ENCODE measurements around the gene PBX1.

GRCh38 chr1:164602480-164603093, 43.6 kb downstream of the PBX1 start:
- TF ChIP-seq POLR2AphosphoS5 (IDR thresholded peaks at IDR 0.05; ENCODE audit: insufficient read depth, low read depth, low read length) (no peak), MAX (IDR thresholded peaks at IDR 0.05; ENCODE audit: insufficient read depth, insufficient read length) (no peak), CTCF (IDR thresholded peaks at IDR 0.05; ENCODE audit: extremely low read depth in 1 of 2, insufficient read depth in 1 of 2, low read depth in 1 of 2, low read length in 2 of 2) (no peak), MYC (IDR thresholded peaks at IDR 0.05; ENCODE audit: low read depth, low read length) (no peak), EZH2 (IDR thresholded peaks at IDR 0.05; ENCODE audit: borderline replicate concordance, low read depth, low read length, severe bottlenecking) (no peak), POLR2A (IDR thresholded peaks at IDR 0.05; ENCODE audit: low read depth, low read length) (no peak), FOS (IDR thresholded peaks at IDR 0.05; ENCODE audit: borderline replicate concordance, insufficient read depth, low read length) (no peak), JUN (IDR thresholded peaks at IDR 0.05; ENCODE audit: borderline replicate concordance, insufficient read depth, insufficient read length, low read depth) (no peak)
